HepG2 (cell line): ENCODE data around the gene BEAN1.

ENCODE experiments used
- ARNT ChIP-seq: fragments of 450-650 bp; IDR thresholded peaks from 2 replicates; pipeline ENCODE4 v1.6.1; 2017
- HNF4G ChIP-seq, 2 experiments: sonication (generic) in 1 of 2; formaldehyde crosslinking in 1 of 2; IDR thresholded peaks; 2 replicates each; pipeline versions ENCODE4 v1.4.0 to v1.6.1; 2011 to 2020; ENCODE audit warnings: borderline replicate concordance in 2 of 2, low read depth in 2 of 2, mild to moderate bottlenecking in 2 of 2, low read length in 1 of 2, missing genetic modification reagents in 1 of 2, moderate library complexity in 1 of 2
- NFYB ChIP-seq: sonication (generic); formaldehyde crosslinking; IDR thresholded peaks from 2 replicates; pipeline ENCODE4 v1.4.0; 2020; ENCODE audit warnings: missing genetic modification reagents
- RXRA ChIP-seq: sonication (generic); formaldehyde crosslinking; IDR thresholded peaks from 2 replicates; pipeline ENCODE4 v1.5.1; 2020; ENCODE audit warnings: missing genetic modification reagents
- TF ChIP-seq, protein P1 (sequence below): IDR thresholded peaks from 2 replicates; pipeline ENCODE4 v1.6.1; 2018; ENCODE audit warnings: missing genetic modification reagents, mild to moderate bottlenecking, missing compliant biosample characterization
- TF ChIP-seq, protein P2 (sequence below): sonication (generic); formaldehyde crosslinking; IDR thresholded peaks from 2 replicates; pipeline ENCODE4 v1.4.0; 2020; ENCODE audit warnings: missing genetic modification reagents

GRCh38 chr16:66421891-66422290 is 5.2 kb upstream of the BEAN1 start:
- TF ChIP-seq HNF4G (IDR thresholded peaks at IDR 0.05; ENCODE audit: borderline replicate concordance, low read depth, low read length) (no peak), HNF4G (CRISPR knock-in tag; IDR thresholded peaks at IDR 0.05; ENCODE audit: borderline replicate concordance, low read depth) (no peak), NFYB (CRISPR knock-in tag) (no peak), RXRA (CRISPR knock-in tag) (no peak), ARNT (no peak)
- TF ChIP-seq, protein P1, sequence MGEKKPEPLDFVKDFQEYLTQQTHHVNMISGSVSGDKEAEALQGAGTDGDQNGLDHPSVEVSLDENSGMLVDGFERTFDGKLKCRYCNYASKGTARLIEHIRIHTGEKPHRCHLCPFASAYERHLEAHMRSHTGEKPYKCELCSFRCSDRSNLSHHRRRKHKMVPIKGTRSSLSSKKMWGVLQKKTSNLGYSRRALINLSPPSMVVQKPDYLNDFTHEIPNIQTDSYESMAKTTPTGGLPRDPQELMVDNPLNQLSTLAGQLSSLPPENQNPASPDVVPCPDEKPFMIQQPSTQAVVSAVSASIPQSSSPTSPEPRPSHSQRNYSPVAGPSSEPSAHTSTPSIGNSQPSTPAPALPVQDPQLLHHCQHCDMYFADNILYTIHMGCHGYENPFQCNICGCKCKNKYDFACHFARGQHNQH (CRISPR knock-in tag): no peak
- TF ChIP-seq, protein P2, sequence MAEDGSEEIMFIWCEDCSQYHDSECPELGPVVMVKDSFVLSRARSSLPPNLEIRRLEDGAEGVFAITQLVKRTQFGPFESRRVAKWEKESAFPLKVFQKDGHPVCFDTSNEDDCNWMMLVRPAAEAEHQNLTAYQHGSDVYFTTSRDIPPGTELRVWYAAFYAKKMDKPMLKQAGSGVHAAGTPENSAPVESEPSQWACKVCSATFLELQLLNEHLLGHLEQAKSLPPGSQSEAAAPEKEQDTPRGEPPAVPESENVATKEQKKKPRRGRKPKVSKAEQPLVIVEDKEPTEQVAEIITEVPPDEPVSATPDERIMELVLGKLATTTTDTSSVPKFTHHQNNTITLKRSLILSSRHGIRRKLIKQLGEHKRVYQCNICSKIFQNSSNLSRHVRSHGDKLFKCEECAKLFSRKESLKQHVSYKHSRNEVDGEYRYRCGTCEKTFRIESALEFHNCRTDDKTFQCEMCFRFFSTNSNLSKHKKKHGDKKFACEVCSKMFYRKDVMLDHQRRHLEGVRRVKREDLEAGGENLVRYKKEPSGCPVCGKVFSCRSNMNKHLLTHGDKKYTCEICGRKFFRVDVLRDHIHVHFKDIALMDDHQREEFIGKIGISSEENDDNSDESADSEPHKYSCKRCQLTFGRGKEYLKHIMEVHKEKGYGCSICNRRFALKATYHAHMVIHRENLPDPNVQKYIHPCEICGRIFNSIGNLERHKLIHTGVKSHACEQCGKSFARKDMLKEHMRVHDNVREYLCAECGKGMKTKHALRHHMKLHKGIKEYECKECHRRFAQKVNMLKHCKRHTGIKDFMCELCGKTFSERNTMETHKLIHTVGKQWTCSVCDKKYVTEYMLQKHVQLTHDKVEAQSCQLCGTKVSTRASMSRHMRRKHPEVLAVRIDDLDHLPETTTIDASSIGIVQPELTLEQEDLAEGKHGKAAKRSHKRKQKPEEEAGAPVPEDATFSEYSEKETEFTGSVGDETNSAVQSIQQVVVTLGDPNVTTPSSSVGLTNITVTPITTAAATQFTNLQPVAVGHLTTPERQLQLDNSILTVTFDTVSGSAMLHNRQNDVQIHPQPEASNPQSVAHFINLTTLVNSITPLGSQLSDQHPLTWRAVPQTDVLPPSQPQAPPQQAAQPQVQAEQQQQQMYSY (CRISPR knock-in tag): no peak
